Keratinocyte (primary cell): ENCODE measurements around the gene KCTD1. TPM values are rescaled to one million over a fixed set of nuclear protein-coding genes. Genes with fewer than 3 reads are reported as not detected.

ENCODE experiments used
- DNase-seq: peaks from one replicate; pipeline ENCODE4 v3.0.0-alpha.2; 2011; ENCODE audit warnings: low read depth, missing footprints, low spot score
- FAIRE-seq: peaks from 2 replicates; lab custom pipeline; 2011; peaks lifted over from hg19 to GRCh38; lab: Jason Lieb, UNC
- H2AFZ ChIP-seq: 2 replicates; pipeline ENCODE4 v1.6.0; 2012; ENCODE audit warnings: low read length, control low read depth, inconsistent platforms; ENCODE audit not compliant: control insufficient read depth
- H3K27ac ChIP-seq: 2 replicates; pipeline ENCODE4 v1.5.1; 2011; ENCODE audit warnings: low read length; ENCODE audit not compliant: control insufficient read depth, insufficient read depth
- H3K27me3 ChIP-seq: 3 replicates; pipeline ENCODE4 v1.6.0; 2011; ENCODE audit warnings: low read length; ENCODE audit not compliant: control insufficient read depth, insufficient read depth; ENCODE audit errors: extremely low read depth
- H3K36me3 ChIP-seq, 2 experiments: 2 replicates in 1 of 2; 3 replicates in 1 of 2; pipeline ENCODE4 v1.5.1; 2011; ENCODE audit warnings: low read length in 2 of 2, mild to moderate bottlenecking in 1 of 2; ENCODE audit not compliant: control insufficient read depth in 2 of 2, insufficient read depth in 2 of 2; ENCODE audit errors: extremely low read depth in 1 of 2
- H3K4me1 ChIP-seq: 3 replicates; pipeline ENCODE4 v1.5.1; 2011; ENCODE audit warnings: low read length; ENCODE audit not compliant: control insufficient read depth, insufficient read depth; ENCODE audit errors: extremely low read depth
- H3K4me2 ChIP-seq: 3 replicates; pipeline ENCODE4 v1.6.0; 2011; ENCODE audit warnings: low read depth, low read length; ENCODE audit not compliant: control insufficient read depth, insufficient read depth; ENCODE audit errors: extremely low read depth
- H3K4me3 ChIP-seq, 3 experiments: fragments of 200-600 bp in 1 of 3; sonication (generic) in 1 of 3; 2 replicates in 2 of 3; 3 replicates in 1 of 3; pipeline ENCODE4 v1.5.1; 2011 to 2016; ENCODE audit warnings: low read length in 3 of 3, mild to moderate bottlenecking in 3 of 3, control low read depth in 2 of 3, inconsistent platforms in 1 of 3, low read depth in 1 of 3, mixed read lengths in 1 of 3, mixed run types in 1 of 3, moderate library complexity in 1 of 3; ENCODE audit not compliant: control insufficient read depth in 2 of 3, insufficient read depth in 2 of 3; ENCODE audit errors: extremely low read depth in 1 of 3
- H3K79me2 ChIP-seq: 2 replicates; pipeline ENCODE4 v1.6.0; 2012; ENCODE audit warnings: low read length; ENCODE audit not compliant: control insufficient read depth, insufficient read depth
- H3K9ac ChIP-seq: 3 replicates; pipeline ENCODE4 v1.6.0; 2011; ENCODE audit warnings: low read length; ENCODE audit not compliant: control insufficient read depth, insufficient read depth; ENCODE audit errors: extremely low read depth
- H3K9me1 ChIP-seq: 3 replicates; pipeline ENCODE4 v1.6.0; 2011; ENCODE audit warnings: low read length; ENCODE audit not compliant: control insufficient read depth, insufficient read depth; ENCODE audit errors: extremely low read depth
- H3K9me3 ChIP-seq: 2 replicates; pipeline ENCODE4 v1.5.1; 2012; ENCODE audit warnings: low read depth, low read length; ENCODE audit not compliant: control insufficient read depth
- H4K20me1 ChIP-seq: 3 replicates; pipeline ENCODE4 v1.6.0; 2011; ENCODE audit warnings: low read length; ENCODE audit not compliant: control insufficient read depth, insufficient read depth; ENCODE audit errors: extremely low read depth
- CTCF ChIP-seq, 3 experiments: IDR thresholded peaks in 1 of 3; conservative IDR thresholded peaks in 1 of 3; optimal IDR thresholded peaks in 1 of 3; 2 replicates in 2 of 3; 3 replicates in 1 of 3; pipeline versions ENCODE3 to v1.5.1; 2011; ENCODE audit warnings: low read length in 3 of 3, mild to moderate bottlenecking in 3 of 3, moderate library complexity in 2 of 3, control low read depth in 1 of 3, inconsistent platforms in 1 of 3; ENCODE audit not compliant: insufficient read depth in 2 of 3; ENCODE audit errors: extremely low read depth in 1 of 3
- EZH2 ChIP-seq: IDR thresholded peaks from one replicate; pipeline ENCODE4 v1.6.1; 2012; ENCODE audit warnings: inconsistent platforms, mild to moderate bottlenecking, low read length, moderate library complexity
- dilution Hi-C: fragments of 300-500 bp; cut with MboI; formaldehyde crosslinking; loops from one replicate; pipeline ENCODE4 v1.7.0; 2020; ENCODE audit warnings: low sequenced_read_pairs; ENCODE audit not compliant: extremely low pct_ligation_motif_present
- polyA plus RNA-seq, 5 experiments: library from polyadenylated mRNA; depleted of rRNA in 3 of 5; stranded (reverse) in 3 of 5; stranded (forward) in 1 of 5; unstranded in 1 of 5; fragments of >200 nt; gene quantifications; 1 replicate in 1 of 5; 2 replicates in 3 of 5; 3 replicates in 1 of 5; pipeline versions ENCODE4 v1.2.1 to v1.2.3, GENCODE V29; 2011 to 2012; ENCODE audit warnings: missing spikeins in 2 of 5, low read depth in 1 of 5, low replicate concordance in 1 of 5

KCTD1 gene
- polyA plus RNA-seq, 1 donor (not counting 4 experiments of a cell fraction or from before 2014, with no cell fraction given), result 32.1 TPM

DNA sequence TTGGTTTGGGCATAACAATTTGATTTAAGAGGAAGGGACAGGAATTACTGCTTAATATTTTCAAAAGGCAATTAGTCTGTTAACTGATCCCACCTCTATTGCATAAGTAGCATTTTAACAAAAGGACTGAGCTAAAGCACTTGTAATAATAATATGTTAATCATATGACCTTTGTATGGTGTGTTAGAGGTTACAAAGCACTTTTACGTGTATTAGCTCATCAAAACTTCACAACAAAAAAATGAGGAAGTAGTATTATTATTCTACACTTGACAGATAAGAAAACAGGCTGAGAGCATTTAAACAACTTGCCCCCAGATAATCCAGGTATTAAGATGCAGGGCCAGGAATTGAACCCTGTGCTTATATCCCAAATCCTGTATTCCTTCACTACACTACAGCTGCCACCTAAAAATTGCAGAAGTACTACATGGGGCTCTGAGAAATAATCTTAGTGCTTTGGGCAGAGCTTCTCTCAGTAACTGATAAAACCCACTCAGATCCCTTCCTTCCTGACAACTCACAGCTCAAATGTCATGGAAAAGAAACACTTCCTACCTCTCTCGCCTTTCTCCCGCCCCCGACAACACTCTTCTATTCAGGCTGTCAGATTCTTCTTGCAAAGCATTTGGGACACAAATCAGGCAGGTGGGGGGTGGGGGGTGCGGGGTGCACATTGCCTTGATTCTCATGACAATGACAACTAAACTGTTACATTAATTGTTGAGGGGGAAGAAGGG lies 20.7 kb upstream of the KCTD1 start:
- no peak for FAIRE-seq
- no peaks in the 10 kb centered on the region for H3K9me3 ChIP-seq
- H3K4me2 ChIP-seq, result no peak overlapping the region
- H3K9me1 ChIP-seq, result no peaks in the 10 kb centered on the region
- no peak overlapping the region for H3K9ac ChIP-seq
- no peaks in the 10 kb centered on the region for H3K36me3 ChIP-seq
- TF ChIP-seq EZH2 (no peak), CTCF (optimal IDR thresholded peaks at IDR 0.05 in 1 of 3, IDR thresholded peaks at IDR 0.05 in 1 of 3, conservative IDR thresholded peaks at IDR 0.05 in 1 of 3; ENCODE audit: extremely low read depth in 1 of 3, insufficient read depth in 2 of 3, low read length in 3 of 3) (no peak)
- H3K4me3 ChIP-seq, result no peak overlapping the region
- no peaks in the 10 kb centered on the region for H3K79me2 ChIP-seq
- H4K20me1 ChIP-seq, result no peaks in the 10 kb centered on the region
- H3K27me3 ChIP-seq, result no peaks in the 10 kb centered on the region
- H2AFZ ChIP-seq, result no peak overlapping the region
- dilution Hi-C loops, result no loop called here
- H3K27ac ChIP-seq, result no peak overlapping the region
- no peaks in the 10 kb centered on the region for H3K4me1 ChIP-seq
- no peak for DNase-seq

DNA sequence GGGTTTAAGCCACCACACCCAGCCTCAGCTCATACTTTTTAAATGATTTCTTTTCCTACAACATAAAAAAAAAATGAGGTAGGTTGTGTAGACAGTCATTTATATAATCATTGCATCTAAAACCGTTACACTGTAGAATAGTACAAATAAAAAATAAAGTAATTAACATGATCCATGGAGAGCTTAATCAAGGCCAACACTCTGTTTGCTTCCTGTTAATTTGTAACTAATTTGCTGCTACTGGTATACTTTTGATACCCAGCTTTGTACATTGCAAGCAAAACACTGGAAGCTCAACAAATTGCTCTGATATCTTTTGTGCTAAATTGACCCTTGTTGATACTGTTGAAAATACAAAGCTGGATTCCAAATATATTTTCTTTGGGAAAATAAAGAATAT lies 20.2 kb upstream of the KCTD1 start:
- no peaks in the 10 kb centered on the region for H3K27me3 ChIP-seq
- H3K4me3 ChIP-seq, result no peak overlapping the region
- no peak overlapping the region for H3K9ac ChIP-seq
- H3K9me3 ChIP-seq, result no peaks in the 10 kb centered on the region
- dilution Hi-C loops, result no loop called here
- H3K27ac ChIP-seq, result no peak overlapping the region
- H3K79me2 ChIP-seq, result no peaks in the 10 kb centered on the region
- DNase-seq, result no peak
- H3K4me1 ChIP-seq, result no peaks in the 10 kb centered on the region
- TF ChIP-seq EZH2, result no peak
- no peak for TF ChIP-seq CTCF (optimal IDR thresholded peaks at IDR 0.05 in 1 of 3, IDR thresholded peaks at IDR 0.05 in 1 of 3, conservative IDR thresholded peaks at IDR 0.05 in 1 of 3; ENCODE audit: extremely low read depth in 1 of 3, insufficient read depth in 2 of 3, low read length in 3 of 3)
- H2AFZ ChIP-seq, result no peak overlapping the region
- no peak overlapping the region for H3K4me2 ChIP-seq
- H3K36me3 ChIP-seq, result no peaks in the 10 kb centered on the region
- no peaks in the 10 kb centered on the region for H3K9me1 ChIP-seq
- no peak for FAIRE-seq
- no peaks in the 10 kb centered on the region for H4K20me1 ChIP-seq
